Measurements from ENCODE around the gene MALT1.

MALT1 gene, protein sequence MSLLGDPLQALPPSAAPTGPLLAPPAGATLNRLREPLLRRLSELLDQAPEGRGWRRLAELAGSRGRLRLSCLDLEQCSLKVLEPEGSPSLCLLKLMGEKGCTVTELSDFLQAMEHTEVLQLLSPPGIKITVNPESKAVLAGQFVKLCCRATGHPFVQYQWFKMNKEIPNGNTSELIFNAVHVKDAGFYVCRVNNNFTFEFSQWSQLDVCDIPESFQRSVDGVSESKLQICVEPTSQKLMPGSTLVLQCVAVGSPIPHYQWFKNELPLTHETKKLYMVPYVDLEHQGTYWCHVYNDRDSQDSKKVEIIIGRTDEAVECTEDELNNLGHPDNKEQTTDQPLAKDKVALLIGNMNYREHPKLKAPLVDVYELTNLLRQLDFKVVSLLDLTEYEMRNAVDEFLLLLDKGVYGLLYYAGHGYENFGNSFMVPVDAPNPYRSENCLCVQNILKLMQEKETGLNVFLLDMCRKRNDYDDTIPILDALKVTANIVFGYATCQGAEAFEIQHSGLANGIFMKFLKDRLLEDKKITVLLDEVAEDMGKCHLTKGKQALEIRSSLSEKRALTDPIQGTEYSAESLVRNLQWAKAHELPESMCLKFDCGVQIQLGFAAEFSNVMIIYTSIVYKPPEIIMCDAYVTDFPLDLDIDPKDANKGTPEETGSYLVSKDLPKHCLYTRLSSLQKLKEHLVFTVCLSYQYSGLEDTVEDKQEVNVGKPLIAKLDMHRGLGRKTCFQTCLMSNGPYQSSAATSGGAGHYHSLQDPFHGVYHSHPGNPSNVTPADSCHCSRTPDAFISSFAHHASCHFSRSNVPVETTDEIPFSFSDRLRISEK

DNA sequence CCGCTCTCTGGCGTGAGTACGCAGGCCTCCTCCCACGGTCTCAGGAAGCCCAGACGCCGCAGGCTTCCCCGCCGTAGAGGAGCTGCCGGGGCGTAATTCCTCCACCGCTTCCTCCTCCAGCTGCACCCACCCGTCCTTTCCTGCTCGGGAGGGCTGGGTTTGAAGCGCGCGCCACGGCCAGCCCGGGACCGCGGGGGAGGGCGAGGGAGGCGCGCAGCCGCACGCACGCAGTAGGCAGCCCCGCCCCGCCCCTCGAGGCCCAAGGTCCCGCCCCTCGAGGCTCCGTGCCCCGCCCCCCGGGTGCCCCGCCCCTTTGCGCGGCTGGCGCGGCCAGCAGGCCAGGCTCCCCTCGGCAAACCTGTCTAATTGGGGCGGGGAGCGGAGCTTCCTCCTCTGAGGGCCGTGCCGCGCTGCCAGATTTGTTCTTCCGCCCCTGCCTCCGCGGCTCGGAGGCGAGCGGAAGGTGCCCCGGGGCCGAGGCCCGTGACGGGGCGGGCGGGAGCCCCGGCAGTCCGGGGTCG, at the start of gene MALT1:
Gene MALT1 (plus strand): TSS at position 355 of the 521 bp plus-strand sequence. CDS start 179 bp downstream, outside the sequence.
- peak within 1 kb of the TSS; percentile 77 for H3K4me3 ChIP-seq (ENCODE audit: low read depth, low read length)
- TF ChIP-seq, protein P1, sequence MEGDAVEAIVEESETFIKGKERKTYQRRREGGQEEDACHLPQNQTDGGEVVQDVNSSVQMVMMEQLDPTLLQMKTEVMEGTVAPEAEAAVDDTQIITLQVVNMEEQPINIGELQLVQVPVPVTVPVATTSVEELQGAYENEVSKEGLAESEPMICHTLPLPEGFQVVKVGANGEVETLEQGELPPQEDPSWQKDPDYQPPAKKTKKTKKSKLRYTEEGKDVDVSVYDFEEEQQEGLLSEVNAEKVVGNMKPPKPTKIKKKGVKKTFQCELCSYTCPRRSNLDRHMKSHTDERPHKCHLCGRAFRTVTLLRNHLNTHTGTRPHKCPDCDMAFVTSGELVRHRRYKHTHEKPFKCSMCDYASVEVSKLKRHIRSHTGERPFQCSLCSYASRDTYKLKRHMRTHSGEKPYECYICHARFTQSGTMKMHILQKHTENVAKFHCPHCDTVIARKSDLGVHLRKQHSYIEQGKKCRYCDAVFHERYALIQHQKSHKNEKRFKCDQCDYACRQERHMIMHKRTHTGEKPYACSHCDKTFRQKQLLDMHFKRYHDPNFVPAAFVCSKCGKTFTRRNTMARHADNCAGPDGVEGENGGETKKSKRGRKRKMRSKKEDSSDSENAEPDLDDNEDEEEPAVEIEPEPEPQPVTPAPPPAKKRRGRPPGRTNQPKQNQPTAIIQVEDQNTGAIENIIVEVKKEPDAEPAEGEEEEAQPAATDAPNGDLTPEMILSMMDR (IDR thresholded peaks at IDR 0.05; ENCODE audit: low read depth, low read length, missing control alignments), result no peak
- in situ Hi-C loops (cut with HindIII; ENCODE audit: low sequenced_read_pairs), result no loop called here
- DNase-seq (ENCODE audit: low read depth), result peak; percentile 64

DNA sequence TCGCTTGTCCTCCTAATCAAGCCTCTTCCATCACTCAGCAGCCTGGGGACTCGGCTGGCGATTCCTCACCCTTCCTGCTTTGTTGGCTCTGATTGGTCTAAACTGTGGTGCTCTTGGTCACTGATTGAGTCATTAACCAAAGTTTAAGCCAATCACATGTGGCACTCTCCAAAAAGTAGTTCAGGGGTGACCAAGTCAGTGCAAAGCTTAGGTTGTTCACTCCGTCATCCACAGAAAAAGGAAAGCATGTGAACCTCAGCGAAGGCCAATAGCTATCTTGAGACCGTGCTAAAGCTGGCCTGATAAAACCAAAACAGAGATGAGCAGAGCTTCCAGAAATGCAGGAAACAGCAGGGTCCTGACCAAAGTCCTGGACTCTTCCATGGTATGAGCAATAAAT, 47.3 kb upstream of the MALT1 start:
- H3K4me3 ChIP-seq (ENCODE audit: low read depth, low read length), result no peak overlapping the region
- DNase-seq (ENCODE audit: low read depth), result peak; percentile 88
- in situ Hi-C loops (cut with HindIII; ENCODE audit: low sequenced_read_pairs), result no loop called here
- TF ChIP-seq, protein P1 (IDR thresholded peaks at IDR 0.05; ENCODE audit: low read depth, low read length, missing control alignments), result no peak

DNA sequence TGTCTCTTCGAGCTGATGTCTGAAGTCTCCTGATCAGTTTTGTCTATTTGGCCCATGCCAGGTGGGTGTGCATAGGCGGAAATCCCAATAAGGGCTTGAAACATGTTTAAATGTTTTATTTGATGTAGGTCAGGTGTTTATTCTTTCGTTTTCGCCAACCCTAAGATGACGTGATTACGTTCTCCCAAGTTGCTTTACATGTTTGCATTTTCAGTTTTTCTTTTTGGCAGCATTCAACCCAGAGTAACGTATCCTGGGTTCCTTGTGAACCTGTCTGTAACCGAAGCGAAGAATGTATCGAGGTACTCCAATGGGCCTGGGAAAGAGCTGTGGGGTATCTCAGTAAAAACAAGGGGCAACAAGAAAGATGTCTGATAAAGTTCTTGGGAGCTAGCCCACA, 45.4 kb upstream of the MALT1 start:
- in situ Hi-C loops (cut with HindIII; ENCODE audit: low sequenced_read_pairs), result no loop called here
- no peak for DNase-seq (ENCODE audit: low read depth)
- H3K4me3 ChIP-seq (ENCODE audit: low read depth, low read length), result no peak overlapping the region
- TF ChIP-seq, protein P1 (IDR thresholded peaks at IDR 0.05; ENCODE audit: low read depth, low read length, missing control alignments), result no peak

DNA sequence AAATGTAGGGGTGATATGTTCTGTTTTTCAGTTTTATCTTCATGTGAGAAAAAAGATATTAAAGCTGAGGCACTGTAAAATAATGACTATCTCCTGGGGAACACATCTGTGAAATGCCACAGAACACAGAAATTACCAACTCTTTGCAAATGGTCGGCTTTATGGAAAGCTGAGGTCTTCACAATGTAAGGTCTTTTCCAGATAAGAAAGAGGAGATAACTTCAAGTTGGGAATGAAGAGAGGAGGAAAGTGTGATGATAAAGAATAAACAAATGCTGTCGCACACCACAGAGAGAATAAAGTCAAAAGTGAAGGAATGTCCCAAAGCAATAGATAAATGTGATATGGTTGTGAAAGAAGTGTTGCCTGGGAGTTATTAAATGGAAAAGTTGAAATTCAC, 41.2 kb upstream of the MALT1 start:
- H3K4me3 ChIP-seq (ENCODE audit: low read depth, low read length), result no peak overlapping the region
- TF ChIP-seq, protein P1 (IDR thresholded peaks at IDR 0.05; ENCODE audit: low read depth, low read length, missing control alignments), result no peak
- in situ Hi-C loops (cut with HindIII; ENCODE audit: low sequenced_read_pairs), result no loop called here
- DNase-seq (ENCODE audit: low read depth), result no peak

DNA sequence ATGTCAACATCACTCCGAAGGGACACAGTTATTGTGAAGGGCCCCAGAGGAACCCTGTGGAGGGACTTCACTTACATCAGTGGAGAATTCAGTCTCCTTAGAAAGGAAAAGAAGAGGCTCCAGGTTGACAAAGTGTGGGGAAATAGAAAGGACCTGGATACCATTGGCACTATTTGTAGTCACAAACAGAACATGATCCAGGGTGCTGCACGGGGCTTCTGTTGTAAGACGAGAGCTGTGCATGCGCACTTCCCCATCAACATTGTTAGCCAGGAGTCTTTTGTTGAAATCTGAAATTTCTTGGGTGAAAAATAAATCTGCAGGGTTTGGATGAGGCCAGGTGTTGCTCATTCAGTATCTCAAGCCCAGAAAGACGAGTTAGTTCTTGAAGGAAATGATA, 40.0 kb upstream of the MALT1 start:
- in situ Hi-C loops (cut with HindIII; ENCODE audit: low sequenced_read_pairs), result no loop called here

DNA sequence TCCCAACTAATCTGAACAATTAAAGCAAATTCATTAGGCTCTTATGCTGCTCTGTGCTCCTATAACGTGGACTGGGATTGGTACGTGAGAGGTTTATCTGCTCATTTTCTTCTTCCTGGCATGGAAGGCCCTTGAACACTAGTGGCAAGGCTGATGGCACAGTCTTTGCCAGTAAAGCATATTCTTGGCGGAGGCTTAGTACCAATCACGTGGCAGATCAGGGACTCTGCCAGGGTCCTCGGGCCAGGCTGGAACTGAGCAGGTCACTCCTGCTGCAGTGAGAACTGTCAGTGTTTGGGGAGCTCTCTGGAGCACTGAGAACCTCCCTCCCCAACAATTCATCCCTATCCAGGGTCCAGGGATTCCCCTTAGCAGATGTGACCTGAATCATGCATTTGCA, 38.7 kb upstream of the MALT1 start:
- no peak overlapping the region for H3K4me3 ChIP-seq (ENCODE audit: low read depth, low read length)
- no peak for DNase-seq (ENCODE audit: low read depth)
- in situ Hi-C loops (cut with HindIII; ENCODE audit: low sequenced_read_pairs), result no loop called here
- TF ChIP-seq, protein P1 (IDR thresholded peaks at IDR 0.05; ENCODE audit: low read depth, low read length, missing control alignments), result no peak

More for the DNA sequence above, 40.0 kb upstream of the MALT1 start:
- TF ChIP-seq, protein P1 (IDR thresholded peaks at IDR 0.05; ENCODE audit: low read depth, low read length, missing control alignments), result no peak
- no peak for DNase-seq (ENCODE audit: low read depth)
- H3K4me3 ChIP-seq (ENCODE audit: low read depth, low read length), result no peak overlapping the region

Measured in astrocyte of the cerebellum (primary cell).